GM21529 (cell line): Measurements from ENCODE around the gene MPRIP.
"Not testable (repeated sequence)": the region's sequence is repeated elsewhere in the genome, so short reads cannot be mapped to it uniquely, and the experiment has no call there.

Source experiments
- ATAC-seq: cut with Tn5 transposase; IDR thresholded peaks from one replicate; pipeline ENCODE4 v1.9.1; 2021; ENCODE audit not compliant: unreplicated experiment

MPRIP gene

DNA sequence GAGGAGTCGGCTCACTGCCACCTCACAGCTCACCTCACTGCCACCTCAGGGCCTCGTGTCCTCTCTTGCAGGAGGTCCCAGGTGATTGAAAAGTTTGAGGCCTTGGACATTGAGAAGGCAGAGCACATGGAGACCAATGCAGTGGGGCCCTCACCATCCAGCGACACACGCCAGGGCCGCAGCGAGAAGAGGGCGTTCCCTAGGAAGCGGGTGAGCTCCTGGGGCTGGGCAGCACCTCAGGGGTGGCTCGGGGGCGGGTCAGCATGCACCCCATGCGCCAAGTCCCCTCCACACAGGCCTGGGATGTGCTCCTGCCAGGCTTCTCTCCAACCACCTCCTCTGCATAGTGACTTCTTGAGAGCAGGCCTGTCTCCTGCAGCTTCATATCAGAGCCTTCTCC, 100.3 kb downstream of the MPRIP start:
- ATAC-seq: no peak

DNA sequence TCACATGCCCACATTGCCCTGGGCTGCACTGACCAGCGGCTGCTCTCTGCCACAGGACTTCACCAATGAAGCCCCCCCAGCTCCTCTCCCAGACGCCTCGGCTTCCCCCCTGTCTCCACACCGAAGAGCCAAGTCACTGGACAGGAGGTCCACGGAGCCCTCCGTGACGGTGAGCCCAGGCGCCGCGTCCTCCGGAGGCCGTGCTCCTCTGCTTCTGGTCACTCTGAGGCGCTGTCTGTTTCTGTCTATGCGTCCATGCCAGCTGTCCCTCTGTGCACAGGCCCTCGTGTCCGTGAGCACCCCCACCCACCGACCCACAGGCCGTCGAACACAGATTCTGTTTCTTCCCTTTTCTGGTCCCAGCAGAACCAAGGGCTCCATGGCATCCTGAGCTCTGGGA, 101.2 kb downstream of the MPRIP start:
- no peak for ATAC-seq

DNA sequence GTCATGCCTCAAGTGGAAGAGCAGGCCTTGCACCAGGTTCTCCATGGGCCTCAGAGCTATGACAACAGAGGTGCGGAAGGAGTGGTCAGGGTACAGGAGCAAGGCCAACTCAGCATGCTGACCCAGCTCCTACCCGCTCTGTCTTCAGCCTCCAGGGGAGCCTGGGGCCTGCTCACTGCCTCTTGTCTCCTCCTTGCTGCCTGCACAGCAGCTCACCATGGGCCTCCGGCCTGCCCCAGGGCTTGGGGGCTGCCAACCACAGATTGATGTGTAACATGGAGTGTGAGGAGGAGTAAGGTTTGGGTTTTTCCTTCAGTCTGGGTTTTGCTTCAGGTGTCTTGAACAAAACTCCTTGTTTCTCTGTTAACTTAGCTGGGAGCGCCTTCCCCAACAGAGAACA, 101.8 kb downstream of the MPRIP start:
- no peak for ATAC-seq

DNA sequence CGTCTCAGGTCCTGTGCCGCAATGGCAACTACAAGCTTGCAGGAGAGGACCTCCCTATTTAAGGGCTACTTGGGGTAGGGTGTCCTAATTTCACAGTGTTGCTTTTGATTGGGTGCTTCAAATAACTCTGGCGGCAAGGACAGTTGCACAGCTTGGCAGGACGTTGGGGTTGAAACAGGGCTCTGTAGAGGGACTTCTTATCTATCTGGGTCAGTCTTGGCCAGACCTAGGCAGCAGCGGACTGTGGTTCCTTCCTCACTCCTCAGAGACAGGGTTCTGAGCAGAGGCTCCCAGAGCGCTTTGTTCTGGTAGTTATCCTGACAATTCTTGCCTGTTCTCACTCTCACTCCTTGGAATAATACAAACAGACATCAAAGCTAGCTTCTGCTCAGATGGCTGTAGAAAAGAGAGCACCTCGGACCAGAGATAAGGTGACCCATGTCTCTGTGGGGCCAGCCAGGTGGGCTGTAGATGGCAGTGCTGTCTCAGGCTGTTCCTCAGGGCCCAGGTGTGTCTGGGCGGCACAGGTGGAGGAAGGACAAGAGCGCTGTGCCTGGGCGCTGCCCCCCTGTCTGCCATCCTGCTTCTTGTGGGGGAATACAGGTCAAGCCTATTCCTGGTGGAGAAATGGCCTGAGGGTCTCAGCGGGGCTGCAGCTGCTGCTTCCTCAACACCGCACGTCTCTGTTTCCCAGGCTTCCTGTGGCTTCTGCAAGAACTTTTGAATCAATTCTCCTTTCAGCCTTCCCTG, 102.8 kb downstream of the MPRIP start:
- ATAC-seq: no peak

DNA sequence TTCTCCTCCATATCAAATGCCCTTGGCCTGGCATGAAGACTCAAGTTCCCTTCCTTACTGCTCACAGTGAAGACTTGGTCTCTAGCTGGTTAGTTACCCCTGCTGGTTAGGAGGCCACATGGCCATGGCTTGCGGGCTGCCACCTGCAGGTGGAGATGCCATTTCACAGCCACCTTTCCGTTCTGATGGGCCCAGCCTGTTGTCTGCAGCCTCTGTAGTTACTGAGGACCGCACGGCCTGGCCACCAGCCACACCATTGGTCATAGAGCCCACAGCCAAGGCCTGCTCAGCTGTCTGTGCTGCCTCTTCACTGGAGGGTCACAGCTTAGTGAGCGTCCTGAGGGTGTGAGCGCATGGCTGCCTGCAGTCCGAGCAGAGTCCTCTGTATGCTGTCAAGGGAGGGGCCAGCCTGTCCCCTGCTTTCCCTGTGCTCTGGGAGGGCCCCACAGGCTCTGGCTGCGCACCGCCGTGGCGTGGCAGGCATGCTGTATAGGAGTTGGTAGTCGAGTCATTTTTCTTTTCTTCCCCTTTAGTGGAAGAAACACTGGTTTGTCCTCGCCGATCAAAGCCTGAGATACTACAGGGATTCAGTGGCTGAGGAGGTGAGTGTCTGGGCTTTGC, 104.6 kb downstream of the MPRIP start:
- no peak for ATAC-seq

DNA sequence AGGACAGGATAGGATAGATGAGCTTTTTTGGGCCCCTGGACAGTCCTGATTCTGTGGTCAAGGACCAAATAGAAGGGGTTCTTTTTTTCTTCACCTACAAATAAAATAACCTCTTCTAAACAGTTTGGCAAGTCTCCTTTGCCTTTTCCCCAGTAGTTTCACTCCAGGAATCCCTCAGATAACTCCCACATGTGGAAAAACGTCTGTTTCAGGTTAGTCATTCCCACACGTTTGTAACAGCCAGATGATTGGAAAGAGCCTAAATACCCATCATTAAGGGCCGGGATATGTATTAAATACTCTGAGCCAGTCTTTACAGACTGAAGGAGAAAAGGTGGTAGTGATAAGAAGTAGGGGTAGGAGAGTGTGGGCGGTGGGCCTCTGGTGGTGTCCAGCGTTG, 105.6 kb downstream of the MPRIP start:
- ATAC-seq: no peak

DNA sequence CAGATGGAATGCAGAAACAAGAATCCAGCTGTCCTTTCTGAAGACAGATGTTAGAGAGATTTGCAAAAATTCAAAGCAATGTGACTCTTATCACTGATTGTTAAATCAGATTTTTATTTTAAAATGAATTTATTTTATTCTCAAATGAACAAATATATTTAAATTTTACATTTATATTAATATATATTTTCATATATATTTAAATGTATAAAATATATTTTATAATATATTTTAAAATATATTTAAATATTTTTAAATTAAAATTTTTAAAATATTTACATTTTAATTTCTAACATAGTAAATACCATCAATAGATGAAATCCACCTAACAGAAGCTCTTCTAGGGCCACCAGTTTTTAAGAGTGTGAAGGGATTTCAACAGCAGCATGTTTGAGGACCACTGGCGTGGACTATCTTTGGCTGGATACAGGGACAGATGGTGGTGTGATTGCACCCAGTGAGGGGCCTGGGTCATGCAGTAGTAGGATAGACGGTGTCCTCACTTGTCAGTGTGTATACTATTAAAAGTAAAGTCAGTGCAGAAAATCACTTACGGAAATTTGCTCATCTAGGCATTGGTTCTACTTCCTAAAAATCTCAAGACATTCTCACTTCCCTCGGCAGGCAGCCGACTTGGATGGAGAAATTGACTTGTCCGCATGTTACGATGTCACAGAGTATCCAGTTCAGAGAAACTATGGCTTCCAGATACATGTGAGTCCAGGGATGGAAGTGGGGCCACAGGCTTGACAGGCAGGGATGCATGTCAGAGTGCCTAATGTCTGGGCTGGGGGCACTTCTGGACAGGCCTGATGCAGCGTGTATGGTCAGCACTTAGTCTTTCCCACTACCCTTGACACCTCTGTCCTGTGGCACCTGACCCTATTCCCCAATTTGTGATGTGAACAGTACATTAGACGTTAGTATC, 107.5 kb downstream of the MPRIP start:
- ATAC-seq: no peak

DNA sequence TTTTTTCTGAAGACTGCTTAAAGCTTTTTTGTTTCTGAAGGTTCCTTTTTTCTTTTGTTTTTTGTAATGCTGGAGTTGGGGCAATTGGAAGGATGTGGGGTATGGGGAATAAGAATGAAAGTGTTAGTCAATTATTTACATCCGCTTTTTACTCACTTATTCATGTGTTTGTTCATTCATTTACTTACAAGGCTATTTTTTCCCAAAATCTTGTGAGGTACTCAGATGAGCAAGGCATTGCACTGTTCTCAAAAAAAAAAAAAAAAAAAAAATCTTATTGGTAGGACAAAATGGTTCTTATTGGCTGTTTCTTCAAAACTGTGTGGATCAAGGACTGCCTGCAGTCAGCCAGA, 108.2 kb downstream of the MPRIP start:
- ATAC-seq: no peak

DNA sequence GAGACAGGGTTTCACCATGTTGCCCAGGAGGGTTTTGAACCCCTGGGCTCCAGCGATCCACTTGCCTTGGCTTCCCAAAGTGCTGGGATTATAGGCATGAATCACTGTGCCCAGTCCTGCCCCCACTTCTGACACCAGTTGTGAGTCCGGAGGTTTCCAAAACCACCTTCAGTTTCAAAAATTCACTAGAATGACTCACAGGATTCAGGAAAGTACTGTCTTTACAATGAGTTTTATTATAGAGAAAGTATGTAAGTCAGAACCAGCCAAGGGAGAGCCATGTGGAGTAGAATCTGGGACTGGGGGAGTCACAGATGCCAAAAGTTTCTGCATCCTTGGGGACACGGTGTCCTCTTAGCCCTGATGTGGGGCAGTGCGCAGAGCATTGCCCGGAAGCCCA, 108.8 kb downstream of the MPRIP start:
- ATAC-seq: no peak

DNA sequence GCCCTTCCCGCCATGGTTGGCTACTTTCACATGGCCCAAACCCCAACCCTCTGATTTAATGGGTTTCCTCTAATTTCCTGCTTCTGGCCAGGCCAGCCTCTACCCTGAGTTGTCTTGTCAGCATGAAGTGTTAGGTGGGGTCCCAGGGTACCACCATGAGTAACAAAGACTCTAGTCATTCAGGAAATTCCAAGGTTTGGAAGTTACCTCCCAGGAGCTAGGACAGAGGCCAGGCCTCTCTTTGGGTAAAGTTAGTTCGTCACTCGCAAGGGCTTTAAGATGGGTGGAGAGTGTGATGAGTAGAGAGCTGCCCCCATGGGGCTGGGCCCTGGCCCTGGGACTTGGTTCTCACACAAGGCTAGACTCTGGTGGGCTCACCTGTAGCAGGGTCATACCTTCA, 109.3 kb downstream of the MPRIP start:
- ATAC-seq: no peak

DNA sequence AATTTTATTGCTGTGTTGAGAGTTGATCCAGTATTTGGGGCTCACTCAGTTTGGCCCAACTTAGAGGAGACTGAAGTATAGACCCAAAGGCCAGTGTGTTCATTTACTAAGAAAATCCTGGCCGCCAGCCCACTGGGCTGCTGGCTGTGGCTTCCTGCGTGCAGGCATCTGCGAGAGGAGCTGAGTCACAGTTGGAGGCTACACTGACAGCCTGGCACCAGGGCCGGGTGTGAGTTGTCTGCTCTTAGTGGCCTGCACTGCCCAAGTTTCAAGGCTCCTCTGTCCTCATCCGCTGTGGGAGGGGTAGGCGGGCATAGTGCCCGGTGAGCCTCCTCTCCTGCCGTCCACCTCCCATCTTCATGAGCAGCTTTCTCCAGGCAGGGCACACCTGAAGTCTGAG, 109.7 kb downstream of the MPRIP start:
- ATAC-seq: no peak

DNA sequence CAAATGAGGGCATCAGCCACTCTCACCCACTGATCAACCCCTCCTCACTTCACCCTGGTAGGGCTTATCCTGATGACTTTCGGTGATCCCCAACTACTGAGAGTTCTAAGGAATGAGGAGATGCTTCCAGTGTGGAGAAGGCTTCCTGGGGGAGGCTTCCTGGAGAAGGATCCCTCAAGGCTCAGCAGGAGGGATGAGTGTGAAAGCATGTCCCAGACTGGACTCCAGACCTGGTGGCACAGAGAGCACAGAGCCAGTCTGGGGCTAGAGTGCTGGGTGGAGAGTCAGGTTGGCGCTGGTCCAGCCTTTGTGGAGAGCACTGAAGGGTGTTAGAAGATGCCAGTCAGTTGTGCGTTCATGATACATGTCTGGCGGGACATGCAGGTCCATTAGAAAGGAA, 110.1 kb downstream of the MPRIP start:
- no peak for ATAC-seq

DNA sequence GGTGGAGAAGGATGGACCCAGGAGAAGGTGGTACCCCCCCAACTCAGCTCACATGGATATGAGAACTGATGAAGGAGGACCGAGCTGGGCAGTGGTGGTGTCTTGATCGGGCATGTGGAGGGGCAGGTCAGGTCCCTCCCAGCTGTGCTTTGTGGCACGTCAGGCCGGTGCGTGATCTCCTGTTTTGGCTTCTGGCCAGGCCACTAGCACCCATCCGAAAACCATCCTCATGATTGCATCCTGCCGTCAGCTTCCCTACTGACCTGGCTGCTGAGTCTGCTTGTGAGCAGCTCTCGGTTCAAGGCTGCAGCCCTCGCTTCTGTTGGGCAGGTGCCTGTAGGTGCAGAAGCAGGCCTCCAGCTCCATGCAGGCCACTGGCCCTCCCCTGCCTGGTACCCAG, 110.8 kb downstream of the MPRIP start:
- ATAC-seq: no peak

DNA sequence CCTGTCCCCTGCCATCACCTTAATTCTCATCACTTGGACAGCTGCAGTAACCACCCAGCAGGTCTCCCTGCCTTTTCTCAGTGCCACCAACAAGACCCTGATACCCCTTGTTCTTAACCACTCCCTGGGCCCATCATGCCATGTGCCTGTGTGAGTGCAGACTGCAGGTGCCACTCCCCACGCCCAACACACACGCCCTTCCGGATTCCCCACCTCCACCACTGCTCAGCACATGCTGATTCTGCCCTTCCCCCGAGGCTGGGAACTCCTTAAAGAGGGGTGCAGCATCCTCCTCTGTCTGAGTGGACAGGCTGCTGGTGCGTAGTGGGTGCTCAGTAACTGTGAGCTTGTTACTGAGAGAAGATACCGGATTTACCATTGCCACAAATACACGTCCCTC, 111.5 kb downstream of the MPRIP start:
- ATAC-seq: no peak

DNA sequence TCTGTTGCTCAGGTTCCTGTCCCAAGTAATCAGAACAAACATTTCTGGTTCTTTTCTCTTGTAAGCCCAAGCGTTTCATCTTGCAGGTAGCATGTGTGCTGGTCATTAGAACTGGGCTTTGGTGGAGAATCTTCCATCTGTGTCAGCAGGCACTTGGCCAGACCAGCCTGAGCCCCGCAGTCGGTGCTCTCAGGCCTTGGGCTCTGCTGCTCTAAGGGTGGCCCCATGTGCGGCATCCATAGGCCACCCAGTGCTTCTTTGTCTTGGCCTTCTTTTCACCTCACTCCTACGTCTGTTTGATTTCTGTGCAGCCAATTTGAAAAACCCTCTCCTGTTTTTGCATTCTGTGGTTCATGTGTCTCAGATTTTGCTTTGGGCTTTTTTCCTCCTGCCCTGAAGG, 112.3 kb downstream of the MPRIP start:
- ATAC-seq: no peak

DNA sequence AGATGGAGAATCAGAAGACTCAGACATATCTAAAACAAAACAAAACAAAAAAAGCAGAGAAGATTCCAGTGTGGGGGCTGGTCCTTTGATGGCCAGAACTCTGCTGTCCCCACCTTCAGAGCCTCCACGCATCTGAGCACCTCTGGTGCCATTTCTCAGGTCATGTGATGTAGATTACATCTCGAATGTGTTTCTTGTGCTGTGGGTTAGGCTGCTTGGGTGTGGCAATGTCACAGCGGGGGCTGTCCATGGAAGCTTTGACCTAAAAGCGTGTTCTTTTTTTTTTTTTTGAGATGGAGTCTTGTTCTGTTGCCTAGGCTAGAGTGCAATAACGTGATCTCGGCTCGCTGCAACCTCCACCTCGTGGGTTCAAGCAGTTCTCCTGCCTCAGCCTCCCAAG, 112.7 kb downstream of the MPRIP start:
- no peak for ATAC-seq

DNA sequence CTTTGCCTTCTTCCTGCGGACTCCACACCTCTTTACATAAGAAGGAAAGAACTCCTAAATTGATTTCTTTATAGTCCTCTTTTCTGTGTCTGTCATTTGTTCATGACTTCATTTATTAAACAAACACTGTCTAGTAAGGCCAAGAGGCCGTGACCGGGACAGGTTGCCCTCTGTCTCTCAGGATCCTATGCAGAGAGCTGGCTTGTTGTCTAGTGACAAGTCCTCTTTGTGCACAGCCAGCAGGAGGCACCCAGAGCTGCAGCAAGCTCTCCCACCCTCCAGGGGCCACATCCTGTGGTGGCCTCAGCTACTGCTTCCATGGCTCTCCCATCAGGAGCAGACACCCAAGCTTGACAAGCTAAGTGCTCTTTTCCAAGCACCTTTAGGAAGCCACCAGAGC, 113.3 kb downstream of the MPRIP start:
- no peak for ATAC-seq

DNA sequence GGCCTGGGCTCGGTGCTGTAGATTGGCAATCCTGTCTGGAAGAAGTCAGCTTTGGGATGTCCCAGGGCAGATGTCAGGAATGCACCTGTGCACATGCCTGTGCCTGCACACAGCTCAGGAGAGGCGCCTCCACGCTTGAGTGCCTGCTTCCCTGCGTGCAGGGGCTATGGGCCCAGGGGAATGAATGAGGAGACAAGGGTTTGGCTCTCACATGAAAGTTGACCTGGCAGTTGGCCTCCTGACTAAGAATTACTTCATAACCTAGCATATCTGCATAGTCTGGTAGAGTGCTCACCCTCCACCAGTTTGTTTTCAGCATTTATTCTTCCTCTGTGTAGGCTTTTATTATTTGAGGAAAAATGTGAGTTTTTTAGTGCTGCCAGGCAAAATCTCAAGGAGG, 113.8 kb downstream of the MPRIP start:
- ATAC-seq: no peak

DNA sequence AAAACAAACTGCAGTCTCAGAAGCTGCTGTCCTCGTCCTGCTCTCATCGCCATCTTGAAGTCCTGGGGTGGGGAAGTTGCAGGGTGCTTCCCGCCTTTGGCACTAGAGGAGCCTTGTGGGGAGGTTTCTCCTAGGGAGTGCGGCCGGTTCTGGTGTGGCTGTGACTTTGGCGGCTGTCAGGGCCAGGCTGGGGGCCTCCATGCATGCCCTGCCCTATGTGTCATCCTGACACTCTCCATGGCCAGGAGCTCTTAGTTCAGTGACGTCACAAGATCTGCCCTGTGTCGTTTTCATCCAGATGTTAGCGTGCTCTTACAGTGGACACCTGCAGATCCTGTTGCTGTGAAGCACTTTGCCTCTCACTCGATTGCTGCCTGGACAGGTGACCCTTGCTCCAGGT, 114.3 kb downstream of the MPRIP start:
- no peak for ATAC-seq

DNA sequence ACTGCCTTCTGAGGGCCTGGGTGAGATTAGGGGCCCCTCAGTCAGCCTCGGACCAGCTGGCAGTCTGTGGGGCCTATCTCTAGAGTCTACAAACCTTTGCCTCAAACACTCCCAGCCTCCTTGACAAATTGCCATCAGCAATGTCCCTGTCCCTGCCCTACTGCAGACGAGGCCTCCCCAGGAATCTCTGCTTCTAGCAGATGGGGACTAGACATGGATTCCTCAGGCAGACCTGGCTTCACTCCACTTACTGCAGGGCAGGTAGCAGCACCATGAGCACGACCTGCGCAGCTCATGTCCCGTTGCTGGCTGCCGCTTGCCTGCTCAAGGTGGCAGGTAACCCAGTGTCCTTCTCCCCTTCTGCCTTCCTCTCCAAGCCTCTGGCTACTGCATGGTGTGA, 114.8 kb downstream of the MPRIP start:
- no peak for ATAC-seq

DNA sequence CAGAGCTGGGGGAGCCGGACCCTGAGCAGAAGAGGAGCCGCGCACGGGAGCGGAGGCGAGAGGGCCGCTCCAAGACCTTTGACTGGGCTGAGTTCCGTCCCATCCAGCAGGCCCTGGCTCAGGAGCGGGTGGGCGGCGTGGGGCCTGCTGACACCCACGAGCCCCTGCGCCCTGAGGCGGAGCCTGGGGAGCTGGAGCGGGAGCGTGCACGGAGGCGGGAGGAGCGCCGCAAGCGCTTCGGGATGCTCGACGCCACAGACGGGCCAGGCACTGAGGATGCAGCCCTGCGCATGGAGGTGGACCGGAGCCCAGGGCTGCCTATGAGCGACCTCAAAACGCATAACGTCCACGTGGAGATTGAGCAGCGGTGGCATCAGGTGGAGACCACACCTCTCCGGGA, 116.2 kb downstream of the MPRIP start:
- ATAC-seq: not testable (repeated sequence)

DNA sequence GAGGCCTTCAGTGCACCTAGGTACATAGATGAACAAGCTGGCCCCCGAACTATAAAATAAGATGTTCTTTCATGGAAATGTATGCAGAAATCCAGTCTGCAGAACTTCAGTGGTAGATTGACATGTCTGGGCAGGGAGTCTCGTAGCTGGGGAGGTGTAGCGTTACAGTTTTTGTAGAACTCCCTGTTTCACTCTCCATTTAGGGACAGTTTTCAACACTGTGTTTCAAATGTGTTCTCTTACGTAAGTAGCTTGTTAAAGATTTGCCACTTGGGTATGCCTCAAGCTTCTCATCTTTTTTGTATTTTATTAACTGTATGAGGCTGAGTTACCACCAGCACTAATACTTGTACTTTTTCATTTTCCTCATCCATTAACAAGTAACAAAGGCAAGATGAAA, 117.3 kb downstream of the MPRIP start:
- ATAC-seq: no peak
